ENCODE results near the gene FAM76A. TPM values are rescaled to one million over a fixed set of nuclear protein-coding genes. Genes with fewer than 3 reads are reported as not detected.
"Not testable (repeated sequence)": the region's sequence is repeated elsewhere in the genome, so short reads cannot be mapped to it uniquely, and the experiment has no call there.

FAM76A gene
- total RNA-seq, 6 donors from 2014 or later: 10.9 to 50.3 (median 21.2) TPM

- Histone ChIP-seq H3K4me3 (no peak overlapping the region), H3K27me3 (no peaks in the 10 kb centered on the region), H3K4me1 (peaks cover 0 to 2% (median 0%) of the 10 kb centered on the region in 4 donors), H3K9me3 (no peaks in the 10 kb centered on the region), H3K27ac (no peak overlapping the region), H3K36me3 (no peaks in the 10 kb centered on the region)
- TF ChIP-seq POLR2A (IDR thresholded peaks at IDR 0.05) (no peak), EP300 (IDR thresholded peaks at IDR 0.05) (no peak), CTCF (IDR thresholded peaks at IDR 0.05) (no peak), POLR2AphosphoS5 (IDR thresholded peaks at IDR 0.05) (no peak)
- DNase-seq (no peak), ATAC-seq (ENCODE audit: low FRiP score in 2 of 2) (no peak)
- WGBS, 2 donors: 75 to 77% methylated on average over 2 of the region's 2 CpGs
These were observed 35.6 kb upstream of the FAM76A start for GRCh38 chr1:27690183-27690582.

GRCh38 chr1:27696835-27697234 is 28.9 kb upstream of the FAM76A start:
- H3K9me3 ChIP-seq; H3K27ac ChIP-seq; H3K4me3 ChIP-seq; ATAC-seq (ENCODE audit: low FRiP score in 2 of 2); DNase-seq; H3K36me3 ChIP-seq; H3K27me3 ChIP-seq; H3K4me1 ChIP-seq: not testable (repeated sequence)
- 76 to 80% methylated on average over 7 to 9 of the region's 9 CpGs for WGBS, 2 donors

- H3K9me3 ChIP-seq: peaks cover 0 to 9% (median 3%) of the 10 kb centered on the region in 4 donors
- 89 to 91% methylated on average over 4 of the region's 4 CpGs for WGBS, 2 donors
- no peak for TF ChIP-seq POLR2A (IDR thresholded peaks at IDR 0.05)
- no peak for TF ChIP-seq EP300 (IDR thresholded peaks at IDR 0.05)
- no peak for TF ChIP-seq CTCF (IDR thresholded peaks at IDR 0.05)
- TF ChIP-seq POLR2AphosphoS5 (IDR thresholded peaks at IDR 0.05): no peak
- H3K27ac ChIP-seq: no peak overlapping the region
- no peaks in the 10 kb centered on the region for H3K36me3 ChIP-seq
- no peak overlapping the region for H3K4me3 ChIP-seq
- ATAC-seq (ENCODE audit: low FRiP score in 2 of 2) (no peak), DNase-seq (no peak)
- H3K4me1 ChIP-seq: no peaks in the 10 kb centered on the region
- no peaks in the 10 kb centered on the region for H3K27me3 ChIP-seq
These were observed 20.8 kb upstream of the FAM76A start for GRCh38 chr1:27704958-27705357.

GRCh38 chr1:27705545-27705944 is 20.2 kb upstream of the FAM76A start:
- no peaks in the 10 kb centered on the region for H3K27me3 ChIP-seq
- H3K36me3 ChIP-seq: no peaks in the 10 kb centered on the region
- no peak overlapping the region for H3K4me3 ChIP-seq
- TF ChIP-seq CTCF (IDR thresholded peaks at IDR 0.05): no peak
- no peak for TF ChIP-seq POLR2AphosphoS5 (IDR thresholded peaks at IDR 0.05)
- TF ChIP-seq EP300 (IDR thresholded peaks at IDR 0.05): no peak
- no peak for TF ChIP-seq POLR2A (IDR thresholded peaks at IDR 0.05)
- peaks cover 0 to 9% (median 3%) of the 10 kb centered on the region in 4 donors for H3K9me3 ChIP-seq
- no peak overlapping the region for H3K27ac ChIP-seq
- ATAC-seq (ENCODE audit: low FRiP score in 2 of 2) (no peak), DNase-seq (no peak)
- no peaks in the 10 kb centered on the region for H3K4me1 ChIP-seq
- WGBS, 2 donors: 80 to 86% methylated on average over 2 of the region's 2 CpGs

GRCh38 chr1:27710574-27710973 is 15.2 kb upstream of the FAM76A start:
- Histone ChIP-seq H3K27ac (no peak overlapping the region), H3K36me3 (no peaks in the 10 kb centered on the region), H3K4me1 (no peaks in the 10 kb centered on the region), H3K27me3 (no peaks in the 10 kb centered on the region), H3K4me3 (no peak overlapping the region), H3K9me3 (no peaks in the 10 kb centered on the region)
- no peak for ATAC-seq (ENCODE audit: low FRiP score in 2 of 2)
- 96 to 100% methylated on average over 2 of the region's 2 CpGs for WGBS, 2 donors
- TF ChIP-seq POLR2AphosphoS5 (IDR thresholded peaks at IDR 0.05) (no peak), POLR2A (IDR thresholded peaks at IDR 0.05) (no peak), CTCF (IDR thresholded peaks at IDR 0.05) (no peak), EP300 (IDR thresholded peaks at IDR 0.05) (no peak)
- DNase-seq: no peak

Measured in upper lobe of left lung (tissue), 6 donors.